HG02610 (cell line): ENCODE results near the gene NOLC1.

Experiments used
- ATAC-seq: cut with Tn5 transposase; IDR thresholded peaks from one replicate; pipeline ENCODE4 v1.9.1; 2021; ENCODE audit warnings: mild to moderate bottlenecking, moderate library complexity; ENCODE audit not compliant: unreplicated experiment

Gene NOLC1

GRCh38 chr10:102200751-102201640 lies 48.8 kb downstream of the NOLC1 start:
- peak; percentile 56 for ATAC-seq

- no peak for ATAC-seq
Measured at GRCh38 chr10:102202386-102202785, 50.2 kb downstream of the NOLC1 start.

- no peak for ATAC-seq
Measured at GRCh38 chr10:102208311-102209035, 56.3 kb downstream of the NOLC1 start.

DNA sequence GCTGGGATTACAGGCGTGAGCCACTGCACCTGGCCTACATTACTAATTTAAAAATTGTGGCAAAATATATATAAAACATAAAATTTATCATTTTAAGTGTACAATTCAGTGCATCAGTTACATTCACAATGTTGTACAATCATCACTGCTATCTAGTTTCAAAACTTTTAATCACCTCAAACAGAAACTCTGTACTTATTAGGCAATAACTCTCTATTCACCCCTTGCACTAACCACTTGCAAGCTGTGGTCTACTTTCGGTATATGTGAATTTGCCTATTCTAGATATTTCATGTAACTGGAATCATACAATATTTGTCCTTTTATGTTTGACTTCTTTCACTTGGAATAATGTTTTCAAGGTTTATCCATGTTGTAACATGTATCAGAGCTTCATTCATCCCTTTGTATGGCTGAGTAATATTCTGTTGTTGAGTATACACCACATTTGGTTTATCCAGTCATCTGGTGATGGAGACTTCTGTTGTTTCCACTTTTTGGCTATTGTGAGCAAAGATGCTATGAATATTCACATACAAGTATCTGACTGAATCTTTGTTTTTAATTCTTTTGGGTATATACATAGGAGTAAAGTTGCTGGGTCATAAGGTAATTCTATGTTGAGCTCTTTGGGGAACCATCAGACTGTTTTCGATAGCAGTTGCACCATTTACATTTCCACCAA lies 59.6 kb downstream of the NOLC1 start:
- ATAC-seq = no peak
